Neural crest cell (in vitro differentiated cells): ENCODE measurements around the gene FCER2. TPM values are rescaled to one million over a fixed set of nuclear protein-coding genes. Genes with fewer than 3 reads are reported as not detected.
"Not testable (repeated sequence)": the region's sequence is repeated elsewhere in the genome, so short reads cannot be mapped to it uniquely, and the experiment has no call there.

Experiments
- DNase-seq: peaks from one replicate; pipeline ENCODE4 v3.0.0; 2021; ENCODE audit warnings: low read depth, mixed read lengths, low spot score
- H3K27ac Mint-ChIP-seq: one replicate; pipeline ENCODE4 v1.8.0; 2021; ENCODE audit warnings: mild to moderate bottlenecking, mixed read lengths; ENCODE audit not compliant: unreplicated experiment
- H3K27me3 Mint-ChIP-seq: 2 replicates; pipeline ENCODE4 v1.8.0; 2021; ENCODE audit warnings: low read depth, mild to moderate bottlenecking, mixed read lengths
- H3K36me3 Mint-ChIP-seq: 2 replicates; pipeline ENCODE4 v1.8.0; 2021; ENCODE audit warnings: low read depth, mild to moderate bottlenecking, mixed read lengths
- H3K4me1 Mint-ChIP-seq: 2 replicates; pipeline ENCODE4 v1.8.0; 2021; ENCODE audit warnings: mixed read lengths
- H3K4me3 Mint-ChIP-seq: one replicate; pipeline ENCODE4 v1.8.0; 2021; ENCODE audit warnings: mild to moderate bottlenecking, mixed read lengths
- H3K9me3 Mint-ChIP-seq: 2 replicates; pipeline ENCODE4 v1.8.0; 2021; ENCODE audit warnings: mixed read lengths
- total RNA-seq: library from RNA; stranded (reverse); gene quantifications from 2 replicates; pipeline ENCODE4 v1.2.1, GENCODE V29; 2021
- TF ChIP-seq, protein P1 (sequence below): fragments of 200-600 bp; sonication (generic); conservative IDR thresholded peaks from 2 replicates; pipeline ENCODE4 v1.5.0; 2021; ENCODE audit warnings: antibody characterized with exemption, mild to moderate bottlenecking

Gene FCER2
- total RNA-seq, 1 donor from 2014 or later: not detected

DNA sequence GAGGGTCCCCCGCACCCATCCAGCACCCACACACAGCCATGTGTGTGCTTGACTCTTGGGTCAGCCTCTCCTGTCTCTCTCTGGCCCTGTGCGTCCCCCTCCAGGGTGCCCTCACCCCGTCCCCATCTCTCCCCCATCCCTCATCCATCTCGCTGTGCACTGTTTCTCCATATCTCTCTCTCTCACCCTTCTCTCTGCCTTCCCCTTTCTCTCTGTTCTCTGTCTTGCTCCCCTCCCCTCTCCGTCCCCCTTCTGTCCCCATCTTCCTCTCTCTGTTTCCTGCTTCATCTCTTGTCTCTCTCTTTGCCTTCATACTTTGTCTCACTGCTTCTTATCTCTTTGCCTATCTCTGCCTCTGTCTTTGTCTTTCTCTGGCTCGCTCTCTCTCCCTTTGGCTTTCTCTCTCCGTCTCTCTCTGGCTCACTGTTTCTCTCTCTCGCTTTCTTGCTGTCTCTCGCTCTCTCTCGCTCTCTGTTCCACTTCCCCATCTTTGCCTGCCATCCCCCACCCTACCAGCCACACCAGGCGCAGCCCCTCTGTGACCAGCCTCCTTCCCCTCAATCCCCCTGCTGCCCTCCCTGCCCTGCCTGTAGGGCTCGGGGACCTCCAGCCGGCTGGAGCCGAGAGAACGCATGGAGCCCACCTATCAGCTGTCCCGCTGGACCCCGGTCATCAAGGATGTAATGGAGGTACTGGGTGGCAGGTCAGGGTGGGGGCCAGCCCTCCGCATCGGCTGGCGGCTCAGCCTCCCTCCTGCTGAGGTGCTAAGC, 56.1 kb downstream of the FCER2 start:
- H3K4me3 Mint-ChIP-seq: peak overlapping the region; percentile 8
- no peak for DNase-seq
- H3K27ac Mint-ChIP-seq: no peak overlapping the region
- no peaks in the 10 kb centered on the region for H3K9me3 Mint-ChIP-seq
- TF ChIP-seq, protein P1, sequence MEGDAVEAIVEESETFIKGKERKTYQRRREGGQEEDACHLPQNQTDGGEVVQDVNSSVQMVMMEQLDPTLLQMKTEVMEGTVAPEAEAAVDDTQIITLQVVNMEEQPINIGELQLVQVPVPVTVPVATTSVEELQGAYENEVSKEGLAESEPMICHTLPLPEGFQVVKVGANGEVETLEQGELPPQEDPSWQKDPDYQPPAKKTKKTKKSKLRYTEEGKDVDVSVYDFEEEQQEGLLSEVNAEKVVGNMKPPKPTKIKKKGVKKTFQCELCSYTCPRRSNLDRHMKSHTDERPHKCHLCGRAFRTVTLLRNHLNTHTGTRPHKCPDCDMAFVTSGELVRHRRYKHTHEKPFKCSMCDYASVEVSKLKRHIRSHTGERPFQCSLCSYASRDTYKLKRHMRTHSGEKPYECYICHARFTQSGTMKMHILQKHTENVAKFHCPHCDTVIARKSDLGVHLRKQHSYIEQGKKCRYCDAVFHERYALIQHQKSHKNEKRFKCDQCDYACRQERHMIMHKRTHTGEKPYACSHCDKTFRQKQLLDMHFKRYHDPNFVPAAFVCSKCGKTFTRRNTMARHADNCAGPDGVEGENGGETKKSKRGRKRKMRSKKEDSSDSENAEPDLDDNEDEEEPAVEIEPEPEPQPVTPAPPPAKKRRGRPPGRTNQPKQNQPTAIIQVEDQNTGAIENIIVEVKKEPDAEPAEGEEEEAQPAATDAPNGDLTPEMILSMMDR: no peak
- H3K36me3 Mint-ChIP-seq: no peaks in the 10 kb centered on the region
- peaks cover 17% of the 10 kb centered on the region for H3K27me3 Mint-ChIP-seq
- H3K4me1 Mint-ChIP-seq: no peaks in the 10 kb centered on the region

DNA sequence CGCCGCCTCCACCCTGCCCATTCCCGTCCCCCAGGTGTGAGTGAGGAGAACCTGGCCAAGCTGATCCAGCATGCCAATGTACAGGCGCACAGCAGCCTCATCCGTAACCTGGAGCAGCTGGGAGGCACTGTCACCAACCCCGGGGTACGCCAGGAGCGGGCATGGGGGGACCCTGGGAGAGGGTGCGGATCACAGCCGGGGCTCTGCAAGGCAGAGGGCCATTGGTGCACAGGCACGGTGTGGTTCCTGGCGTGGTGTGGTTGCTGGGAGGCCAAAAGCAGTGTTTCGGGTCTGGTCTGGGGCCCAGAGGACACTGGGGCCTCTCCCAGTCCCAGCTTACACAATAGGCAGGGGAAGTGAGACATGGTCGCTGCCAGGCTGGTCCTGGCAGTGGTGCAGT, 56.8 kb downstream of the FCER2 start:
- Mint-ChIP-seq H3K27me3 (peaks cover 15% of the 10 kb centered on the region), H3K9me3 (peaks cover 2% of the 10 kb centered on the region), H3K27ac (no peak overlapping the region), H3K4me3 (no peak overlapping the region), H3K36me3 (no peaks in the 10 kb centered on the region), H3K4me1 (no peaks in the 10 kb centered on the region)
- DNase-seq: no peak
- TF ChIP-seq, protein P1: no peak

DNA sequence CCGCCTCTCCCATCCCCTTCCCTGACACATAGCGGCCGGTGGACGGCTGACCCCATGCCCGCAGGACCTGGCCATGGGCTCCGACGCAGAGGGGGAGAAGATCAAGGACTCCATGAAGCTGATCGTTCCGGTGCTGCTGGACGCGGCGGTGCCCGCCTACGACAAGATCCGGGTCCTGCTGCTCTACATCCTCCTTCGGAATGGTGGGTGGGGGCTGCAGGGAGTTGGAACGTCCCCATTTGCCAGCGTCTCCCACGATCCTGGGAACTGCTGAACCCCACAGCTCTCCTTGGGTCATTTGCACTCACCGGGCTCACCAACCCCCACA, 57.4 kb downstream of the FCER2 start:
- H3K9me3 Mint-ChIP-seq: peaks cover 7% of the 10 kb centered on the region
- no peaks in the 10 kb centered on the region for H3K36me3 Mint-ChIP-seq
- TF ChIP-seq, protein P1: no peak
- peaks cover 18% of the 10 kb centered on the region for H3K27me3 Mint-ChIP-seq
- no peak overlapping the region for H3K4me3 Mint-ChIP-seq
- no peaks in the 10 kb centered on the region for H3K4me1 Mint-ChIP-seq
- no peak for DNase-seq
- H3K27ac Mint-ChIP-seq: no peak overlapping the region

- not testable (repeated sequence) for DNase-seq
Measured at GRCh38 chr19:7643629-7644549, 58.0 kb downstream of the FCER2 start.

DNA sequence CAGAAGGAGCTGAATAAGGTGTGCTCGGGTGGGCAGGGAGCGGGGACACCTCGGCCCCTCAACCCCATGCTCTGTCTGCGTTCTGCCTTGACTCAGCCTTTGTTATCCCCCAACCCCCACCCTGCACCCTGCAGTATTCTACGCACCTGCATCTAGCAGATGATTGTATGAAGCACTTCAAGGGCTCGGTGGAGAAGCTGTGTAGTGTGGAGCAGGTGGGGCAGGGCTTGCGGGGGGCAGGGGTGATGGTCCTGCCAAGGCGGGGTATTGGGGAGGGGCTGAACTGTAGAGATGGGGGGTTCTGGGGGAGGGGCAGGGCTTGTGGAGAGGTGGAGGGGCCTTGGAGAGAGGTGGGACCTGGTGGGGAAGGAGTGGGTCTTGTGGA, 58.9 kb downstream of the FCER2 start:
- Mint-ChIP-seq H3K9me3 (peaks cover 7% of the 10 kb centered on the region), H3K27me3 (peaks cover 30% of the 10 kb centered on the region), H3K4me1 (no peaks in the 10 kb centered on the region), H3K36me3 (no peaks in the 10 kb centered on the region), H3K27ac (no peak overlapping the region), H3K4me3 (no peak overlapping the region)
- no peak for DNase-seq
- TF ChIP-seq, protein P1: no peak

More at GRCh38 chr19:7643629-7644549, 58.0 kb downstream of the FCER2 start:
- not testable (repeated sequence) for H3K27ac Mint-ChIP-seq, H3K9me3 Mint-ChIP-seq, H3K4me1 Mint-ChIP-seq, H3K36me3 Mint-ChIP-seq, H3K4me3 Mint-ChIP-seq
- peaks cover 21% of the 10 kb centered on the region for H3K27me3 Mint-ChIP-seq
